Uterus (tissue), 4 donors: ENCODE data around the gene TCHP. TPM values are rescaled to one million over a fixed set of nuclear protein-coding genes. Genes with fewer than 3 reads are reported as not detected.

Experiments
- DNase-seq, 2 donors: peaks; one replicate each; pipeline ENCODE4 v3.0.0-alpha.2; 2019 to 2020
- H3K27ac ChIP-seq, 2 donors: fragments of 200-600 bp; sonication (generic); 1 replicate in 1 of 2; 2 replicates in 1 of 2; pipeline ENCODE4 v1.5.1; 2016 to 2018
- H3K27me3 ChIP-seq, 2 donors: fragments of 200-600 bp; sonication (generic); one replicate each; pipeline ENCODE4 v1.5.1; 2018 to 2019; ENCODE audit warnings: control low read depth in 1 of 2
- H3K36me3 ChIP-seq, 2 donors: fragments of 200-600 bp; sonication (generic); one replicate each; pipeline ENCODE4 v1.5.1; 2019; ENCODE audit warnings: control low read depth in 1 of 2
- H3K4me1 ChIP-seq, 2 donors: fragments of 200-600 bp; sonication (generic); one replicate each; pipeline ENCODE4 v1.5.1; 2018 to 2019; ENCODE audit warnings: control low read depth in 1 of 2
- H3K4me3 ChIP-seq, 2 donors: fragments of 200-600 bp; sonication (generic); 1 replicate in 1 of 2; 2 replicates in 1 of 2; pipeline ENCODE4 v1.5.1; 2018 to 2019; ENCODE audit warnings: mild to moderate bottlenecking in 1 of 2
- H3K9me3 ChIP-seq, 2 donors: fragments of 200-600 bp; sonication (generic); one replicate each; pipeline ENCODE4 v1.5.1; 2019; ENCODE audit warnings: control low read depth in 1 of 2
- CTCF ChIP-seq, 4 experiments: fragments of 200-600 bp in 2 of 4; fragments of 450-650 bp in 2 of 4; sonication (generic) in 2 of 4; IDR thresholded peaks; one replicate each; pipeline ENCODE4 v1.5.1; 2016 to 2019; ENCODE audit warnings: antibody characterized with exemption in 4 of 4, mild to moderate bottlenecking in 2 of 4, moderate library complexity in 1 of 4
- POLR2A ChIP-seq, 2 donors: fragments of 450-650 bp; IDR thresholded peaks; one replicate each; pipeline ENCODE4 v1.6.1; 2016; ENCODE audit warnings: antibody characterized with exemption in 2 of 2, mild to moderate bottlenecking in 1 of 2, moderate library complexity in 1 of 2
- intact Hi-C: fragments of 100-400 bp; cut with DNase I; formaldehyde crosslinking; loops from one replicate; pipeline ENCODE4 v1.15.1; 2023; ENCODE audit warnings: low total_unique reads
- small RNA-seq: library from RNA; depleted of rRNA; stranded (forward); fragments of <200 nt; gene quantifications from one replicate; pipeline ENCODE3, GENCODE V24; 2016
- total RNA-seq, 4 donors: library from RNA; depleted of rRNA in 3 of 4; stranded (reverse); fragments of >200 nt in 3 of 4; gene quantifications; one replicate each; pipeline versions ENCODE4 v1.1.0 to v1.2.4, GENCODE V29; 2014 to 2023
- donor health status: DM: yes; HTN: yes; CAD: no.

Gene TCHP
- total RNA-seq, 4 donors from 2014 or later, result 5.9 to 19.0 (median 12.8) TPM

- Histone ChIP-seq H3K27me3 (no peaks in the 10 kb centered on the region), H3K36me3 (no peaks in the 10 kb centered on the region), H3K27ac (peak overlapping the region; percentile 31 to 64), H3K4me1 (no peaks in the 10 kb centered on the region), H3K4me3 (no peak overlapping the region), H3K9me3 (no peaks in the 10 kb centered on the region)
- no peak for DNase-seq
- TF ChIP-seq CTCF (IDR thresholded peaks at IDR 0.05), result no peak
- no peak for TF ChIP-seq POLR2A (IDR thresholded peaks at IDR 0.05)
- intact Hi-C loops, result no loop called here
Observed at GRCh38 chr12:109963330-109963729, 63.3 kb downstream of the TCHP start.

DNA sequence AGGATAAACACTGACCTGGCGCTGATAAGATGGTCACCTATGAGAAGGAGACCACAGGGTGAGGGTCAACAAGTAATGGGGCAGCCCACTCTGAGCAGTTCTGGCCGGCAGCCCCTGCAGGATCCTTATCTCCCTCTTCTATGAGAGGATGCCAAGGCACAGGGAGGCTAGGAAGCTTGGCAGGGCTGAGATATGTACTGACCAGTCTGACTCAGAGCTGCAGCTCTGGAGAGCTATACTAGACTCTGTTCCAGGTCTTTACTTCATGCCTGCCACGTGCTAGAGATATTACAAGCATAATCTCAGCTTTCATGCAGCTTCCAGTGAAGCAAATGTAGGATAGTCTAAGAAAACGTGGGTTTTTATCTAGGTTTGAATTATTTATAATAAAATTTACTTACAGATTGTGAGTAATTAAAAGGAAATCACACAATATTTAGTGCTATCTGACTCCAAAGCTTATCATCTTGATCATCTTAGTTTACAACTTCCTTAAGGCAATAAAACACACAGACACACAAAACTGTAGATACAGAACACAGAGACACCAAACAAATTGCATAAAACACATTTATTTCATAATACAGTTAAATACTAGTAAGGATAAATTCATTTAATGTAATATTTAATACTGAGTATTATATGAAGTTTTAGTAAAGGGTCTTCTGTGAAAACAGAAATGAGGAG is 63.8 kb downstream of the TCHP start:
- no peaks in the 10 kb centered on the region for H3K9me3 ChIP-seq
- intact Hi-C loops, result no loop called here
- no peak overlapping the region for H3K4me3 ChIP-seq
- DNase-seq, result peak; percentile 35 to 53
- H3K27me3 ChIP-seq, result no peaks in the 10 kb centered on the region
- no peaks in the 10 kb centered on the region for H3K36me3 ChIP-seq
- no peak for TF ChIP-seq CTCF (IDR thresholded peaks at IDR 0.05)
- TF ChIP-seq POLR2A (IDR thresholded peaks at IDR 0.05), result no peak
- H3K27ac ChIP-seq, result peak overlapping the region; percentile 31 to 64
- no peaks in the 10 kb centered on the region for H3K4me1 ChIP-seq

- no peaks in the 10 kb centered on the region for H3K27me3 ChIP-seq
- H3K4me3 ChIP-seq, result no peak overlapping the region
- no peaks in the 10 kb centered on the region for H3K4me1 ChIP-seq
- DNase-seq, result no peak
- H3K36me3 ChIP-seq, result no peaks in the 10 kb centered on the region
- TF ChIP-seq POLR2A (IDR thresholded peaks at IDR 0.05), result no peak
- no peak for TF ChIP-seq CTCF (IDR thresholded peaks at IDR 0.05)
- intact Hi-C loops, result no loop called here
- H3K9me3 ChIP-seq, result no peaks in the 10 kb centered on the region
- H3K27ac ChIP-seq, result no peak overlapping the region
Observed at GRCh38 chr12:109966546-109966945, 66.5 kb downstream of the TCHP start.

DNA sequence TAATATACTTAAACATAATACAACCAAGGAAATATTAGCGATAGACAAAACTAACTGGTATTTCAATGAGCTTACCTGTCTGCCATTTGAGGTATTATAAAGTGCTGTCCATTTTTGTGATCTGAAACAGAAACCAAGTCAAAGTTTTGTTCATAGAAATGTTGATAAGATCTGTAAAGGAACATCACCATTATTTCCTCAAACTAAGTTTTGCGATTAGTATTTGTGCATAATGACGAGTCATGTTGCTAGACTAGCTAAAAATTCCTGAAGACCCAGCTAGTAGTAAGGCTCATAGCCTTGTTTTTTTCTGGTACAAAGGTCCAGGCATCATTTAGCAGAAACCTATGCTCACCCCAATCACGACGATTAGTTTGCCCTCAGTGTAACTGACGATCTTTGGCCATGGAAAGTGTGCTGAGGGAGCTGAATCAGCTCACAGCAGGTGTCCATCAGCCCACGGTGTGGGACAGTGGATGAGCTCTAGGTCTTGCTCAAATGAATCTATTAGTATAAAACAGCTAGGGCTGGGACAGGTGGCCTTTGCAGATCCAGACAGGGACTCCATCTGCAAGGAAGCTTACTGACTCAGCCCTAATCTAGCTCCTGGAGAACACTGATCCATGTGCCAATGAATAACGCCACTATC is 67.4 kb downstream of the TCHP start:
- H3K4me3 ChIP-seq, result no peak overlapping the region
- H3K9me3 ChIP-seq, result no peaks in the 10 kb centered on the region
- DNase-seq, result no peak
- H3K27me3 ChIP-seq, result no peaks in the 10 kb centered on the region
- no peaks in the 10 kb centered on the region for H3K4me1 ChIP-seq
- H3K36me3 ChIP-seq, result no peaks in the 10 kb centered on the region
- H3K27ac ChIP-seq, result no peak overlapping the region
- intact Hi-C loops, result no loop called here
- TF ChIP-seq POLR2A (IDR thresholded peaks at IDR 0.05) (no peak), CTCF (IDR thresholded peaks at IDR 0.05) (no peak)

Small RNA genes lying within 50 kb of the gene (small RNA-seq; reads per million reads assigned to genes)
- not detected for gene RN7SL441P

Other genes with a start within 250 kb of the TCHP start
- 1 to 10 TPM in 2 of 4 donors, under 1 TPM in 1, not detected in 1; 0.34 to 3.5 (median 1.7) TPM for gene FAM222A, start 186.4 kb upstream of the TCHP start, total RNA-seq
- gene TRPV4, start 66.9 kb upstream of the TCHP start, total RNA-seq, result under 1 TPM in 2 of 4 donors, not detected in 2; 0.34 to 0.55 TPM
- 10 to 100 TPM in 3 of 4 donors, 1 to 10 TPM in 1; 8.7 to 53.9 (median 24.6) TPM for gene GLTP, start 19.7 kb upstream of the TCHP start, total RNA-seq
- gene GIT2, start 96.1 kb downstream of the TCHP start, total RNA-seq, result 10 to 100 TPM; 30.3 to 55.7 (median 47.0) TPM
- 10 to 100 TPM; 13.1 to 54.3 (median 37.7) TPM for gene ANKRD13A, start 99.2 kb downstream of the TCHP start, total RNA-seq
- gene C12orf76, start 148.2 kb downstream of the TCHP start, total RNA-seq, result 10 to 100 TPM; 18.2 to 35.5 (median 28.4) TPM
- gene IFT81, start 224.1 kb downstream of the TCHP start, total RNA-seq, result 10 to 100 TPM in 3 of 4 donors, 1 to 10 TPM in 1; 6.9 to 40.6 (median 20.7) TPM